Activated naive CD4-positive, alpha-beta T cell treated with anti-CD3 and anti-CD28 coated beads for 36 hours (primary cell): ENCODE measurements around the gene FIGNL1. TPM values are rescaled to one million over a fixed set of nuclear protein-coding genes. Genes with fewer than 3 reads are reported as not detected.
A peak's percentile ranks its signal among the peaks of the same experiment; 100 is the strongest.

Source experiments
- CTCF ChIA-PET: fragments of 350-600 bp; sonication (Branson Sonifier 250); formaldehyde crosslinking; loops from one replicate; lab custom pipeline; 2021; ENCODE audit warnings: antibody characterized with exemption; lab: Charles Lee
- DNase-seq: peaks from one replicate; pipeline ENCODE4 v3.0.0-alpha.2; 2020
- H3K27ac Mint-ChIP-seq: one replicate; pipeline ENCODE4 v1.8.0; 2021; ENCODE audit warnings: mild to moderate bottlenecking, mixed read lengths
- H3K27me3 Mint-ChIP-seq: one replicate; pipeline ENCODE4 v1.8.0; 2021; ENCODE audit warnings: low read depth, mixed read lengths
- H3K36me3 Mint-ChIP-seq: one replicate; pipeline ENCODE4 v1.8.0; 2021; ENCODE audit warnings: low read depth, mixed read lengths
- H3K4me1 Mint-ChIP-seq: one replicate; pipeline ENCODE4 v1.8.0; 2021; ENCODE audit warnings: low read depth, mixed read lengths
- H3K4me3 Mint-ChIP-seq: one replicate; pipeline ENCODE4 v1.8.0; 2021; ENCODE audit warnings: mild to moderate bottlenecking, moderate library complexity, mixed read lengths
- H3K9me3 Mint-ChIP-seq: one replicate; pipeline ENCODE4 v1.8.0; 2021; ENCODE audit warnings: mixed read lengths
- intact Hi-C: fragments of 100-400 bp; cut with micrococcal nuclease; formaldehyde crosslinking; loops from one replicate; pipeline ENCODE4 v1.15.1; 2023
- total RNA-seq, 2 experiments: library from RNA; stranded (reverse); gene quantifications; one replicate each; pipeline ENCODE4 v1.2.3, GENCODE V29; 2021

Gene FIGNL1
- total RNA-seq, 2 experiments from 2014 or later, result 43.7 to 44.4 TPM

- H3K4me1 Mint-ChIP-seq, result no peaks in the 10 kb centered on the region
- H3K36me3 Mint-ChIP-seq, result no peaks in the 10 kb centered on the region
- no peak overlapping the region for H3K4me3 Mint-ChIP-seq
- no peak for DNase-seq
- CTCF ChIA-PET, result interaction anchor here (0.8 kb wide), 1 partner anchor 14 kb away, joined by 3 read pairs; no protein-coding TSS in a partner anchor
- no peak overlapping the region for H3K27ac Mint-ChIP-seq
- H3K27me3 Mint-ChIP-seq, result no peaks in the 10 kb centered on the region
- H3K9me3 Mint-ChIP-seq, result no peaks in the 10 kb centered on the region
- intact Hi-C loops, result no loop called here
Measured at GRCh38 chr7:50481867-50482266, 31.7 kb upstream of the FIGNL1 start.

- H3K9me3 Mint-ChIP-seq, result no peaks in the 10 kb centered on the region
- no peak for DNase-seq
- H3K27me3 Mint-ChIP-seq, result no peaks in the 10 kb centered on the region
- H3K36me3 Mint-ChIP-seq, result no peaks in the 10 kb centered on the region
- H3K4me3 Mint-ChIP-seq, result no peak overlapping the region
- intact Hi-C loops, result no loop called here
- no peak overlapping the region for H3K27ac Mint-ChIP-seq
- no peaks in the 10 kb centered on the region for H3K4me1 Mint-ChIP-seq
- CTCF ChIA-PET, result interaction anchor here (0.8 to 1.2 kb wide), 2 partner anchors 13 kb away, joined by 3 to 8 read pairs; no protein-coding TSS in a partner anchor
Measured at GRCh38 chr7:50480797-50481196, 30.6 kb upstream of the FIGNL1 start.

- Mint-ChIP-seq H3K4me3 (no peak overlapping the region), H3K4me1 (peaks cover under 1% of the 10 kb centered on the region), H3K27ac (no peak overlapping the region), H3K36me3 (no peaks in the 10 kb centered on the region), H3K9me3 (no peaks in the 10 kb centered on the region), H3K27me3 (no peaks in the 10 kb centered on the region)
- no peak for DNase-seq
- intact Hi-C loops, result no loop called here
- CTCF ChIA-PET, result interaction anchor here (0.6 to 1.2 kb wide), 3 partner anchors 11 to 639 kb away, joined by 4 to 8 read pairs (median 5); no protein-coding TSS in a partner anchor
Measured at GRCh38 chr7:50479743-50480517, 29.8 kb upstream of the FIGNL1 start.

- intact Hi-C loops, result no loop called here
- H3K9me3 Mint-ChIP-seq, result no peaks in the 10 kb centered on the region
- no peak overlapping the region for H3K4me3 Mint-ChIP-seq
- CTCF ChIA-PET, result interaction anchor here (1.5 kb wide), 1 partner anchor 10 kb away, joined by 9 read pairs; no protein-coding TSS in a partner anchor
- peaks cover 3% of the 10 kb centered on the region for H3K4me1 Mint-ChIP-seq
- no peaks in the 10 kb centered on the region for H3K27me3 Mint-ChIP-seq
- no peak overlapping the region for H3K27ac Mint-ChIP-seq
- no peak for DNase-seq
- no peaks in the 10 kb centered on the region for H3K36me3 Mint-ChIP-seq
Measured at GRCh38 chr7:50477640-50478039, 27.5 kb upstream of the FIGNL1 start.

- H3K27ac Mint-ChIP-seq, result no peak overlapping the region
- DNase-seq, result no peak
- H3K4me1 Mint-ChIP-seq, result peaks cover 3% of the 10 kb centered on the region
- CTCF ChIA-PET, result interaction anchor here (1.5 kb wide), 1 partner anchor 9 kb away, joined by 9 read pairs; no protein-coding TSS in a partner anchor
- intact Hi-C loops, result no loop called here
- H3K27me3 Mint-ChIP-seq, result no peaks in the 10 kb centered on the region
- no peaks in the 10 kb centered on the region for H3K36me3 Mint-ChIP-seq
- no peak overlapping the region for H3K4me3 Mint-ChIP-seq
- no peaks in the 10 kb centered on the region for H3K9me3 Mint-ChIP-seq
Measured at GRCh38 chr7:50476953-50477625, 26.9 kb upstream of the FIGNL1 start.

GRCh38 chr7:50475340-50475739 lies 25.2 kb upstream of the FIGNL1 start:
- no peaks in the 10 kb centered on the region for H3K36me3 Mint-ChIP-seq
- no peak overlapping the region for H3K4me3 Mint-ChIP-seq
- peak; percentile 55 for DNase-seq
- intact Hi-C loops, result no loop called here
- H3K4me1 Mint-ChIP-seq, result peaks cover 3% of the 10 kb centered on the region
- CTCF ChIA-PET, result interaction anchor here (0.6 to 1.4 kb wide), 2 partner anchors 8 to 310 kb away, joined by 3 to 5 read pairs; no protein-coding TSS in a partner anchor
- H3K9me3 Mint-ChIP-seq, result no peaks in the 10 kb centered on the region
- no peak overlapping the region for H3K27ac Mint-ChIP-seq
- H3K27me3 Mint-ChIP-seq, result no peaks in the 10 kb centered on the region

- CTCF ChIA-PET, result interaction anchor here (0.6 to 1.6 kb wide), 5 partner anchors 138 to 667 kb away, joined by 3 to 6 read pairs (median 3); no protein-coding TSS in a partner anchor
- H3K4me1 Mint-ChIP-seq, result peaks cover 3% of the 10 kb centered on the region
- H3K27ac Mint-ChIP-seq, result no peak overlapping the region
- no peaks in the 10 kb centered on the region for H3K9me3 Mint-ChIP-seq
- no peak for DNase-seq
- no peaks in the 10 kb centered on the region for H3K36me3 Mint-ChIP-seq
- no peaks in the 10 kb centered on the region for H3K27me3 Mint-ChIP-seq
- no peak overlapping the region for H3K4me3 Mint-ChIP-seq
- intact Hi-C loops, result no loop called here
Measured at GRCh38 chr7:50474382-50475160, 24.4 kb upstream of the FIGNL1 start.

GRCh38 chr7:50473531-50473930 lies 23.4 kb upstream of the FIGNL1 start:
- Mint-ChIP-seq H3K4me1 (peaks cover 3% of the 10 kb centered on the region), H3K27ac (no peak overlapping the region), H3K4me3 (no peak overlapping the region), H3K36me3 (no peaks in the 10 kb centered on the region), H3K9me3 (no peaks in the 10 kb centered on the region), H3K27me3 (no peaks in the 10 kb centered on the region)
- intact Hi-C loops, result no loop called here
- no peak for DNase-seq
- CTCF ChIA-PET, result interaction anchor here (0.6 to 1.6 kb wide), 4 partner anchors 159 to 668 kb away, joined by 3 to 6 read pairs (median 4); no protein-coding TSS in a partner anchor

GRCh38 chr7:50472427-50472826 lies 22.3 kb upstream of the FIGNL1 start:
- CTCF ChIA-PET, result interaction anchor here (1.6 kb wide), 1 partner anchor 160 kb away, joined by 3 read pairs; no protein-coding TSS in a partner anchor
- Mint-ChIP-seq H3K27me3 (no peaks in the 10 kb centered on the region), H3K27ac (no peak overlapping the region), H3K36me3 (no peaks in the 10 kb centered on the region), H3K4me3 (no peak overlapping the region), H3K9me3 (no peaks in the 10 kb centered on the region), H3K4me1 (peaks cover 10% of the 10 kb centered on the region)
- intact Hi-C loops, result no loop called here
- no peak for DNase-seq

- intact Hi-C loops, result no loop called here
- H3K27ac Mint-ChIP-seq, result no peak overlapping the region
- no peak overlapping the region for H3K4me3 Mint-ChIP-seq
- no peaks in the 10 kb centered on the region for H3K27me3 Mint-ChIP-seq
- no peaks in the 10 kb centered on the region for H3K36me3 Mint-ChIP-seq
- CTCF ChIA-PET, result interaction anchor here (0.9 to 1.6 kb wide), 3 partner anchors 160 to 689 kb away, joined by 3 to 6 read pairs (median 3); no protein-coding TSS in a partner anchor
- peaks cover 12% of the 10 kb centered on the region for H3K4me1 Mint-ChIP-seq
- no peak for DNase-seq
- no peaks in the 10 kb centered on the region for H3K9me3 Mint-ChIP-seq
Measured at GRCh38 chr7:50471970-50472369, 21.8 kb upstream of the FIGNL1 start.

GRCh38 chr7:50470250-50471163 lies 20.4 kb upstream of the FIGNL1 start:
- Mint-ChIP-seq H3K27me3 (no peaks in the 10 kb centered on the region), H3K27ac (no peak overlapping the region), H3K36me3 (no peaks in the 10 kb centered on the region), H3K4me3 (no peak overlapping the region), H3K4me1 (peaks cover 12% of the 10 kb centered on the region), H3K9me3 (no peaks in the 10 kb centered on the region)
- CTCF ChIA-PET, result interaction anchor here (0.9 to 1.6 kb wide), 3 partner anchors 163 to 690 kb away, joined by 3 to 6 read pairs (median 4); no protein-coding TSS in a partner anchor
- no peak for DNase-seq
- intact Hi-C loops, result no loop called here
